GM18858 (cell line): ENCODE data around the gene TAPBPL.

Experiments used
- ATAC-seq: cut with Tn5 transposase; IDR thresholded peaks from one replicate; pipeline ENCODE4 v1.9.1; 2021; ENCODE audit not compliant: unreplicated experiment

The TAPBPL gene

GRCh38 chr12:6435961-6436715, 15.7 kb upstream of the TAPBPL start:
- ATAC-seq: no peak

GRCh38 chr12:6437586-6437985, 14.3 kb upstream of the TAPBPL start:
- ATAC-seq: no peak

- no peak for ATAC-seq
Measured at GRCh38 chr12:6438345-6438744, 13.5 kb upstream of the TAPBPL start.

- ATAC-seq: no peak
Measured at GRCh38 chr12:6440391-6440790, 11.5 kb upstream of the TAPBPL start.

GRCh38 chr12:6442836-6443235, 9.0 kb upstream of the TAPBPL start:
- no peak for ATAC-seq

GRCh38 chr12:6443361-6443983, 8.4 kb upstream of the TAPBPL start:
- no peak for ATAC-seq

GRCh38 chr12:6444031-6444430, 7.8 kb upstream of the TAPBPL start:
- no peak for ATAC-seq

GRCh38 chr12:6444704-6445688, 6.8 kb upstream of the TAPBPL start, which contains the start of gene CD27:
TSS of gene CD27 (plus strand) at chr12:6444955. CDS start at chr12:6445096, 141 bp downstream.
- ATAC-seq: no peak

GRCh38 chr12:6450091-6450868, 1.6 kb upstream of the TAPBPL start:
- no peak for ATAC-seq

- no peak for ATAC-seq
Measured at GRCh38 chr12:6450869-6451347, 934 bp upstream of the TAPBPL start.

GRCh38 chr12:6452245-6452943, 552 bp downstream of the TAPBPL start:
- no peak for ATAC-seq

GRCh38 chr12:6452944-6453630, 1.2 kb downstream of the TAPBPL start:
- no peak for ATAC-seq

GRCh38 chr12:6457220-6457945, 5.5 kb downstream of the TAPBPL start:
- no peak for ATAC-seq

- no peak for ATAC-seq
Measured at GRCh38 chr12:6458281-6459003, 6.6 kb downstream of the TAPBPL start.

GRCh38 chr12:6459004-6459337, 7.1 kb downstream of the TAPBPL start:
- no peak for ATAC-seq

- no peak for ATAC-seq
Measured at GRCh38 chr12:6460751-6461371, 9.0 kb downstream of the TAPBPL start.

GRCh38 chr12:6461401-6462233, 9.8 kb downstream of the TAPBPL start:
- no peak for ATAC-seq
